IMR-90 (cell line): Measurements from ENCODE around the gene CEACAM1. TPM values are rescaled to one million over a fixed set of nuclear protein-coding genes. Genes with fewer than 3 reads are reported as not detected.

Experiments used
- ATAC-seq: fragments of 200-7000 bp; cut with Tn5 transposase; 2 replicates; pipeline ENCODE4 v1.9.1; 2020; ENCODE audit warnings: low read depth, mild to moderate bottlenecking, moderate library complexity
- BruUV-seq: library from RNA; stranded (reverse); fragments of 400-500 nt; replicated peaks from 2 replicates; lab custom pipeline; 2021; lab: Mats Ljungman, UMichigan
- CTCF ChIA-PET: fragments of 300-600 bp; formaldehyde crosslinking; extraction: SDS; loops from one replicate; lab custom pipeline; 2021; ENCODE audit warnings: antibody characterized with exemption; lab: Yijun Ruan, JAX
- POLR2A ChIA-PET: fragments of 300-600 bp; sonication (Branson Sonifier 250); formaldehyde crosslinking; loops from one replicate; lab custom pipeline; 2022; ENCODE audit warnings: antibody characterized with exemption; ENCODE audit not compliant: unreplicated experiment; lab: Charles Lee
- DNase-seq: peaks from one replicate; pipeline ENCODE4 v3.0.0; 2013
- H2AFZ ChIP-seq: replicated peaks from 2 replicates; pipeline ENCODE3; 2013; ENCODE audit warnings: low read length, mild to moderate bottlenecking; ENCODE audit not compliant: poor library complexity
- H2AK5ac ChIP-seq: 2 replicates; pipeline ENCODE4 v1.6.1; 2013; ENCODE audit warnings: low read depth, low read length, inconsistent platforms
- H2AK9ac ChIP-seq: replicated peaks from 2 replicates; pipeline ENCODE3; 2013; ENCODE audit warnings: mild to moderate bottlenecking, low read depth, low read length, moderate library complexity; ENCODE audit not compliant: poor library complexity
- H2BK120ac ChIP-seq: 2 replicates; pipeline ENCODE4 v1.6.1; 2013; ENCODE audit warnings: low read depth, low read length, inconsistent platforms
- H2BK15ac ChIP-seq: 3 replicates; pipeline ENCODE4 v1.6.1; 2013; ENCODE audit warnings: low read depth, low read length, inconsistent platforms
- H2BK20ac ChIP-seq: 2 replicates; pipeline ENCODE4 v1.6.1; 2013; ENCODE audit warnings: low read depth, mild to moderate bottlenecking, inconsistent platforms, low read length, moderate library complexity
- H2BK5ac ChIP-seq: 2 replicates; pipeline ENCODE4 v1.6.1; 2013; ENCODE audit warnings: mild to moderate bottlenecking, low read depth, low read length, inconsistent platforms; ENCODE audit not compliant: poor library complexity, severe bottlenecking
- H3K14ac ChIP-seq: replicated peaks from 2 replicates; pipeline ENCODE4 v1.6.1; 2013; ENCODE audit warnings: low read depth, low read length, inconsistent platforms
- H3K18ac ChIP-seq: 2 replicates; pipeline ENCODE4 v1.6.1; 2013; ENCODE audit warnings: low read depth, low read length, control low read depth
- H3K23ac ChIP-seq: 2 replicates; pipeline ENCODE4 v1.6.1; 2013; ENCODE audit warnings: low read depth, low read length, inconsistent platforms
- H3K27ac ChIP-seq: 2 replicates; pipeline ENCODE4 v1.5.1; 2013; ENCODE audit warnings: mild to moderate bottlenecking, control low read depth, low read length; ENCODE audit not compliant: insufficient read depth
- H3K27me3 ChIP-seq: 2 replicates; pipeline ENCODE4 v1.6.1; 2013; ENCODE audit warnings: low read length; ENCODE audit not compliant: control insufficient read depth, insufficient read depth
- H3K36me3 ChIP-seq: 2 replicates; pipeline ENCODE4 v1.6.1; 2013; ENCODE audit warnings: low read length, mixed read lengths; ENCODE audit not compliant: control insufficient read depth, insufficient read depth
- H3K4ac ChIP-seq: 2 replicates; pipeline ENCODE4 v1.6.1; 2013; ENCODE audit warnings: low read depth, low read length, inconsistent platforms
- H3K4me1 ChIP-seq: 2 replicates; pipeline ENCODE4 v1.6.1; 2013; ENCODE audit warnings: low read length, mixed read lengths; ENCODE audit not compliant: control insufficient read depth, insufficient read depth
- H3K4me2 ChIP-seq: 2 replicates; pipeline ENCODE4 v1.6.1; 2013; ENCODE audit warnings: low read depth, mild to moderate bottlenecking, control low read depth, low read length, moderate library complexity
- H3K4me3 ChIP-seq: 2 replicates; pipeline ENCODE4 v1.5.1; 2013; ENCODE audit warnings: low read depth, mild to moderate bottlenecking, control low read depth, low read length, moderate library complexity; ENCODE audit not compliant: insufficient read depth
- H3K56ac ChIP-seq: 2 replicates; pipeline ENCODE4 v1.6.1; 2013; ENCODE audit warnings: low read length, inconsistent platforms; ENCODE audit not compliant: insufficient read depth; ENCODE audit errors: extremely low read depth
- H3K79me1 ChIP-seq, 2 experiments: 2 replicates each; pipeline ENCODE4 v1.6.1; 2013; ENCODE audit warnings: low read length in 2 of 2, inconsistent platforms in 1 of 2, low read depth in 1 of 2
- H3K9ac ChIP-seq: 2 replicates; pipeline ENCODE4 v1.6.1; 2013; ENCODE audit warnings: low read depth, low read length, control low read depth
- H3K9me1 ChIP-seq: 2 replicates; pipeline ENCODE4 v1.6.1; 2013; ENCODE audit warnings: low read length, inconsistent platforms; ENCODE audit not compliant: insufficient read depth
- H3K9me3 ChIP-seq: 2 replicates; pipeline ENCODE4 v1.6.1; 2013; ENCODE audit warnings: low read length; ENCODE audit not compliant: control insufficient read depth, insufficient read depth
- H4K20me1 ChIP-seq: 2 replicates; pipeline ENCODE4 v1.6.1; 2013; ENCODE audit warnings: low read length, inconsistent platforms; ENCODE audit not compliant: insufficient read depth
- H4K5ac ChIP-seq: 2 replicates; pipeline ENCODE4 v1.6.1; 2013; ENCODE audit warnings: mild to moderate bottlenecking, low read depth, low read length, control low read depth
- H4K8ac ChIP-seq, 2 experiments: 2 replicates each; pipeline ENCODE4 v1.6.1; 2013; ENCODE audit warnings: low read depth in 2 of 2, low read length in 2 of 2, control low read depth in 1 of 2, inconsistent platforms in 1 of 2
- H4K91ac ChIP-seq: 2 replicates; pipeline ENCODE4 v1.6.1; 2013; ENCODE audit warnings: low read depth, low read length, inconsistent platforms; ENCODE audit not compliant: insufficient read depth
- CEBPB ChIP-seq: IDR thresholded peaks from 2 replicates; pipeline ENCODE4 v1.6.1; 2012; ENCODE audit warnings: low read depth, low read length, improper control_type of control experiment
- MAFK ChIP-seq: IDR thresholded peaks from 2 replicates; pipeline ENCODE4 v1.6.1; 2012; ENCODE audit warnings: low read depth, low read length, improper control_type of control experiment
- NFE2L2 ChIP-seq: fragments of 150-350 bp; IDR thresholded peaks from 2 replicates; pipeline ENCODE4 v1.6.1; 2016; ENCODE audit warnings: low read depth, mild to moderate bottlenecking, low read length
- SMC3 ChIP-seq: fragments of 150-350 bp; IDR thresholded peaks from 2 replicates; pipeline ENCODE4 v1.6.1; 2016; ENCODE audit warnings: low read depth, mild to moderate bottlenecking, antibody characterized with exemption, low read length, moderate library complexity
- WGBS, 2 experiments: methylation state at CpG; one replicate each; pipeline versions ENCODE4 v1.1.5 to v1.1.7; 2013; ENCODE audit warnings: missing lambda C conversion rate in 2 of 2; ENCODE audit not compliant: insufficient read length in 1 of 2; ENCODE audit errors: extremely low coverage in 2 of 2; 5-methylcytosine and 5-hydroxymethylcytosine counted together
- dilution Hi-C: fragments of 300-500 bp; cut with HindIII; formaldehyde crosslinking; loops from one replicate; pipeline ENCODE4 v1.14.3; 2018; ENCODE audit warnings: low sequenced_read_pairs; ENCODE audit not compliant: unreplicated experiment
- in situ Hi-C: fragments of 300-500 bp; cut with MboI; formaldehyde crosslinking; loops from 3 replicates; pipeline ENCODE4 v1.14.3; 2019; ENCODE audit warnings: low sequenced_read_pairs, inconsistent platforms, mixed read lengths
- intact Hi-C: fragments of 100-400 bp; cut with micrococcal nuclease; formaldehyde crosslinking; loops from 2 replicates; pipeline ENCODE4 v1.10.0; 2022
- polyA plus RNA-seq, 3 experiments: library from polyadenylated mRNA; depleted of rRNA; stranded (reverse); fragments of >200 nt; gene quantifications; 2 replicates each; pipeline ENCODE4 v1.2.3, GENCODE V29; 2012; ENCODE audit warnings: low replicate concordance in 1 of 3
- total RNA-seq: library from RNA; depleted of rRNA; stranded (reverse); fragments of >200 nt; gene quantifications from 2 replicates; pipeline ENCODE4 v1.2.3, GENCODE V29; 2012

CEACAM1 gene
- total and polyA plus RNA-seq, 2 of the 4 experiments (the other 2 are of a cell fraction), result not detected

GRCh38 chr19:42472402-42473147 is 55.7 kb downstream of the CEACAM1 start:
- no peak for DNase-seq
- H2AK9ac ChIP-seq, result no peak overlapping the region
- H3K4me2 ChIP-seq, result no peak overlapping the region
- dilution Hi-C loops, result no loop called here
- no peak for ATAC-seq
- H3K23ac ChIP-seq, result no peak overlapping the region
- H3K9ac ChIP-seq, result no peak overlapping the region
- no peaks in the 10 kb centered on the region for H4K20me1 ChIP-seq
- TF ChIP-seq NFE2L2 (no peak), SMC3 (no peak), CEBPB (peak; percentile 56), MAFK (no peak)
- no peak overlapping the region for H2BK20ac ChIP-seq
- POLR2A ChIA-PET, result no interaction called here
- no peak overlapping the region for H2AK5ac ChIP-seq
- H3K9me3 ChIP-seq, result no peaks in the 10 kb centered on the region
- H3K27ac ChIP-seq, result no peak overlapping the region
- WGBS, 2 experiments, result 80% methylated on average over 1 of the region's 7 CpGs; no CpG with 5 or more reads in 1 of the 2 experiments
- peaks cover 3% of the 10 kb centered on the region; the same call in 1 of the 2 replicates for H3K4me1 ChIP-seq
- intact Hi-C loops, result no loop called here
- no peak overlapping the region for H3K4ac ChIP-seq
- in situ Hi-C loops, result no loop called here
- H4K8ac ChIP-seq, result no peak overlapping the region
- H3K36me3 ChIP-seq, result no peaks in the 10 kb centered on the region
- no peak overlapping the region for H4K91ac ChIP-seq
- no TSS peak for BruUV-seq
- no peak overlapping the region for H3K14ac ChIP-seq
- H3K56ac ChIP-seq, result no peak overlapping the region
- no peak overlapping the region for H2BK5ac ChIP-seq
- peaks cover 4% of the 10 kb centered on the region; the same call in 1 of the 2 replicates for H3K9me1 ChIP-seq
- no peak overlapping the region for H2BK120ac ChIP-seq
- H4K5ac ChIP-seq, result no peak overlapping the region
- H3K27me3 ChIP-seq, result peaks cover 23% of the 10 kb centered on the region
- H3K4me3 ChIP-seq, result no peak overlapping the region
- CTCF ChIA-PET, result no interaction called here
- H2AFZ ChIP-seq, result no peak overlapping the region
- H2BK15ac ChIP-seq, result no peak overlapping the region
- no peaks in the 10 kb centered on the region for H3K79me1 ChIP-seq
- H3K18ac ChIP-seq, result no peak overlapping the region
